TTC549 (cell line): ENCODE results near the gene GPR31.

Source experiments
- FAIRE-seq: peaks from 2 replicates; lab custom pipeline; 2012; peaks lifted over from hg19 to GRCh38; lab: Jason Lieb, UNC

GPR31 gene

DNA sequence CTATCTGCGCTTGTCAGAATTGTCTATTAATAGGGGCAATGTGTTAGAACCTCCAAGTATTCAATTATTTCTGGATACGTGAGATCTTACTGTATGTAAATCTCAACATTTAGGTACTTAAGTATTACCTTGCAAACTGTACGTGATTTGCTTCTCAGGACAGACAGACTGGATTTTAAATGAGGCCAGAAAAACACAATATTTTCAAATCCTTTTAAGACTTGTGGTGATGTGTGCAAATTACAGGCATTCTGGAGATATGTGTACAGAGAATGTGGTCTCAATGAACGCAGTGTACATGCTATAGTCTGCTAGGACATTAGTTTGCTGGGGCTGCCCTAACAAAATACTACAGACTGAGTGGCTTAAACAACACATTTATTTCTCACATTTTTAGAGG, 18.0 kb downstream of the GPR31 start:
- FAIRE-seq: no peak

- no peak for FAIRE-seq
These were observed 19.9 kb downstream of the GPR31 start for GRCh38 chr6:167137881-167138280.

- no peak for FAIRE-seq
These were observed 20.7 kb downstream of the GPR31 start for GRCh38 chr6:167137081-167137480.

DNA sequence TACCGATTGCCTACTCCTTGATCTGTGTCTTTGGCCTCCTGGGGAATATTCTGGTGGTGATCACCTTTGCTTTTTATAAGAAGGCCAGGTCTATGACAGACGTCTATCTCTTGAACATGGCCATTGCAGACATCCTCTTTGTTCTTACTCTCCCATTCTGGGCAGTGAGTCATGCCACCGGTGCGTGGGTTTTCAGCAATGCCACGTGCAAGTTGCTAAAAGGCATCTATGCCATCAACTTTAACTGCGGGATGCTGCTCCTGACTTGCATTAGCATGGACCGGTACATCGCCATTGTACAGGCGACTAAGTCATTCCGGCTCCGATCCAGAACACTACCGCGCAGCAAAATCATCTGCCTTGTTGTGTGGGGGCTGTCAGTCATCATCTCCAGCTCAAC, 21.4 kb downstream of the GPR31 start:
- no peak for FAIRE-seq

- FAIRE-seq: no peak
These were observed 23.1 kb downstream of the GPR31 start for GRCh38 chr6:167134448-167135328.

DNA sequence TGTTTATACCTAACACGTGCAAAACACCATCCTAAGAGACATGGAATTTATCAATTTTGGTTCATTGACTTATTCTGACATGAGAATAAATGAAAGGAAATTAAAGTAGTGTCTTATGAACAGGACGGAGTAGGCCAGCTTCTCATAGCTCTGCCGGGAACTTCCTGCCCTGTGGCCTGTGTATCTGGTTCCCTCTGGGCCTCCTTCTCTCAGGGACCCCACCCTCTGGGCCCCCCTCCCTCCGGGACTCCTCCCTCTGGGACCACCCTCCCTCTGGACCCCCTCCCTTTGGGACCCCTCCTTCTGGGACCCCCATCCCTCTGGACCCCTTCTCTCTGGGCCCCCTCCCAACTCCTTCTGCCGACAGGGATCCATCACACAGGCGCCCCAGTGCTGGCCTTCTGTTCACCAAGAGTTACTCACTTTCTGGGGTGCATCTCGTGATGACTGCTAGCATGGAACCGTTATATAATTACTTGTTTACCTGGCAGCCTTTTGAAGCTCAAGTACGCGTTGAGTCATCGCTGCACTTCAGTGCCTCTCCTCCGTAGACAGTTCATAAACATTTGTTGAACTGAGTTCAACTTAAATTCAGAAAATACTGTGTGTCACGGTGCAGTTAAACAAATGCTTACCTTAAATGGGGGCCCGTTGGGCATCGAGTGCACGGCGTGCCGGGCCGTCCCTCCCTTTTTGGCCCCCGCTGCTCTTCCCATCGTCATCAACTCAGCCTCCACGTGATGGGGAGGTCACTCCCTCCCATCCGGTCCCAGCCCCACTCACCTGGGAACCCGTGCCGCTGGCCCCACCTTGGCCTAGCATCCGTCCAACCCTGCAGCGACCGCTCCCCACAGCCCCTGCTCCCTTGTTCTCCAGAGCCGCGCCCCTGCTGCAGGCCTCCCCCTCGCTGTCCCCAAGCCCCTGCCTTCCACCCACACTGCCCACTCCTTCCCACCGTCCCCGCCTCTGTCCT, 26.8 kb downstream of the GPR31 start:
- FAIRE-seq: no peak

DNA sequence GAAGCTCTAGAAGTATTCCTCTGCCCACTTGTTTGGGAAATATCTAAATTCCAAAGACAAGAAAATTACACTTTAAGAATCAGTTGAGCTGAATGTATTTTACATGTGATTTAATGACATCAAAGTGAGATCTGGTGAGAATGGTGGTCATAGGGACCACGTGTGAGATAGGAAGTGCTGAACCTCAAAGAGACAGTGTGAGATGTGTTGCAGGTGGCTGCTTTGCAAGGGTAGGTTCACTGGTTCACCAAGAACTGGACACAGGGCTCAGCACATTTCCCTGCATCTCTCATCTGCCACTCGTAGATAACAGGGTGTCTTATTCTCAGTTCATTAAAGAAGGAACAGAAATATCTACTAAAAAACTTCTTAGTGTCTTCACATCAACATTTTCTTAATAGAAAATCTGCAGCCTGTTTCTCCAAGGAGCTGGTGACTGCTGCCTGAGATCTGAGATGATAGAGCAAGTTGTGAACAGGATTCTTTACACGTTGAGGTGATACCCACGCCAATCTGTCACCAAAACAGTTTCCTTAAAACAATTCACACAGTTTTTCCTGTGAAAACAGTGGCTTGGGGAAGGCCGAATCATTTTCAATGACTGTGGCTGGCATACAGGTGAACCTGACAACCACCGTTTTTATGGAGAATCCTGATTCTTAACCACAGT, 27.6 kb downstream of the GPR31 start:
- FAIRE-seq: no peak

DNA sequence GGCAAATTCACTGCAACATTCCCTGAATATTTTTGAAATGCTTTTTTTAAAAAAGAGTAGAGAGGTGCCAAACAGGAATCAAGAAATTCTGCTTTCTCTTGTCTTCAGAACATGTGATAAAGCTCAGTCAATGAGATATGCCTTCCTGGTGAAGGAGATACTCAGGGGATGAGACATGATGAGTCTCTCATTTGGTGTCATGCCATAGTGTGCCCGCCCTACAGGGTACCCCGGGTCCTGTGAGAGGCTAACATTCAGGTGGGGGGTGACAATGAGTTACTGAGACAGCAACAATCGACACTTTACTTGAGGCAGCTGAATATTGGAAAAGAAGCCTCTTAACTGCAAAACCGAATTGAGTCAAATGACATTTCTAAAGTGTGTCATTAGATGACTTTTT, 28.2 kb downstream of the GPR31 start:
- FAIRE-seq: no peak

DNA sequence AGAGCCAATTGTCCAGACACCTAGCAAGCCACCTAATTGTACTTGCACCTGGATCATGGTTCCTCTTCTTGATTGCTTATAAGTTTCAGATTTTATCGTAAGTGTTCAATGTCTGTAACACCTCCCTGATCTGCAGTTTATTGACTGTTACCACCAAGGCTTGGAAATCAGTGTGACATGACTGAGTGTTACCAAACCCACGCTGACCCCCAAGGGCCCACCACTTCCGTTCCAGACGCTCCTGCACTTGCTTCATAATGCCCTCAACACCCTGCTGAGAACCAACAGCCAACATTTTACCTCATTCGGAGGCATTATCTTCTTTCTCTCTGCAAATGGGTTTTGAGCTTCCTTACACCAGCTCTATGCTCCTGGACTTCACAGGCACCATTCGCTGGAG, 28.6 kb downstream of the GPR31 start:
- FAIRE-seq: no peak

- no peak for FAIRE-seq
These were observed 29.8 kb downstream of the GPR31 start for GRCh38 chr6:167127785-167128531.

DNA sequence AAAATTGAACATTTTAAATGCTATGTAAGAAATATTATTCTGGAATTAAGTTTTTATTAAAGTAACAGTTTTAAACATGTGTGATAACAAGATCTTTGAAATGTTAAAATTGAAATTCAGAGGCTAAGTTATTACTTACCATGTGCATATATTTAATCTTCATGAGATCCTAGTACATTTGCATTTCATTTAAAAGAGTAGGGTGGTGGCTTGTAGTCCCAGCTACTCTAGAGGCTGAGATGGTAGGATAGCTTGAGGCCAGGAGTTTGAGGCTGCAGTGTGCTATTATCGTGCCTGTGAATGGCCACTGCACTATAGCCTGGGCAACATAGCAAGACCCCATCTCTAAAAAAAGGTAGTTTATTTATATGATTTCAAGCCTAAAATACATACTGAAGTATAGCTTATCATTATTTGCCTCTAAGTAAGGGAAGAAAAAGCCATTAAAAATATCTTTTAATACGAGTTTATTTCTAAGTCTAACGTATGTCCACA, 31.9 kb downstream of the GPR31 start:
- no peak for FAIRE-seq

- no peak for FAIRE-seq
These were observed 32.4 kb downstream of the GPR31 start for GRCh38 chr6:167125410-167125809.

DNA sequence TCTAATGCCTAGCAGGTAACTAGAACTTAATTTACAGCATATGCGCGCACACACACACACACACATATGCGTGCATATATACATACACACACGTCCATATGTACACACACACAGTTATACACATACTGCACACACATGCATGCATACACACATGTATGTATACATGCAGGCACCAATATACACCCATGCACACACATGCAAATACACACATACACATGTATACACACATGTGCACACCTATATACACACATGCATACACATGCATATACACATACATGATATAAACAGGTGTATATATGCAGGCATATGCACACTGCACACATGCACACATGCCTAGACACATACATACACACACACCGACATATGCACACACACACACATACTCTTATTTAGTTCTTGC, 33.0 kb downstream of the GPR31 start:
- no peak for FAIRE-seq

DNA sequence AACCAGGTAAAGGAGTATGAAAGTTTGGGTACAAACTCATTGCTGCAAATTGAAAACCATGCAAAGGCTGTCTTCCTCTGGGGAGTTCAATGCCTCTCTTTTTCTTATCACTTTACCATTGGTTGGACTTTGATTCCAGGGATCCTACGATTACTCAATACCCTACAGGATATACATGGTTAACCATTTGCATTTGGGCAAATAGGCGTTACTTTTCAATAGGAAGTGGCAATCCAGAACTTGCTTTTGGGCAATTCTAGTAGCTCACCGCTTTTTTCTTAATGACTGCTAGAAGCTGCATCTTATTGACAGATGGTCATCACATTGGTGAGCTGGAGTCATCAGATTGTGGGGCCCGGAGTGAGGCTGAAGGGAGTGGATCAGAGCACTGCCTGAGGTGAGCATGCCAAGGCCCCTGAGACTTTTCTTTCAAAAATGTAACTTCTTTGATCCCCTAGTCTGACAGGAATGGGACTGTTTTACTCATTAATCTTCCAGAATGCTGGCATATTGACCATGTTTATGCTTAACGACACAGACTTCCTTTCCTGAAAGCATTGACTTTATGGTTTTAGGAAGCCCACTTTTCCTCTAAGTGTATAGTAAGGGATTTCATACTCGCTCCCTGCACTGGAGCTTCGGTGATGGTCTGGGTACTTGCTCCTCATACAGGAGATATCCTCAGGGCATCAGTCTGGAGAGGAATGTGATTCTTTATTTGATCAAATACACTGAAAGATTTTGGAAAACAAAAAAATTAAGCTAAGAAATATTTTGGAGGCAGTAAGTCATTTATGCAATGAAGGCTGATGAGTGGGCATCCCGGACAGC, 34.7 kb downstream of the GPR31 start, which contains the start of gene CCR6:
Gene CCR6, plus strand, starts transcription at position 270 of the 831 bp plus-strand sequence. CDS start 13,039 bp downstream, outside the sequence.
- no peak for FAIRE-seq

- no peak for FAIRE-seq
These were observed 35.5 kb downstream of the GPR31 start for GRCh38 chr6:167122041-167122826.

- no peak for FAIRE-seq
These were observed 36.4 kb downstream of the GPR31 start for GRCh38 chr6:167121335-167121841.

- no peak for FAIRE-seq
These were observed 37.2 kb downstream of the GPR31 start for GRCh38 chr6:167120583-167120903.

DNA sequence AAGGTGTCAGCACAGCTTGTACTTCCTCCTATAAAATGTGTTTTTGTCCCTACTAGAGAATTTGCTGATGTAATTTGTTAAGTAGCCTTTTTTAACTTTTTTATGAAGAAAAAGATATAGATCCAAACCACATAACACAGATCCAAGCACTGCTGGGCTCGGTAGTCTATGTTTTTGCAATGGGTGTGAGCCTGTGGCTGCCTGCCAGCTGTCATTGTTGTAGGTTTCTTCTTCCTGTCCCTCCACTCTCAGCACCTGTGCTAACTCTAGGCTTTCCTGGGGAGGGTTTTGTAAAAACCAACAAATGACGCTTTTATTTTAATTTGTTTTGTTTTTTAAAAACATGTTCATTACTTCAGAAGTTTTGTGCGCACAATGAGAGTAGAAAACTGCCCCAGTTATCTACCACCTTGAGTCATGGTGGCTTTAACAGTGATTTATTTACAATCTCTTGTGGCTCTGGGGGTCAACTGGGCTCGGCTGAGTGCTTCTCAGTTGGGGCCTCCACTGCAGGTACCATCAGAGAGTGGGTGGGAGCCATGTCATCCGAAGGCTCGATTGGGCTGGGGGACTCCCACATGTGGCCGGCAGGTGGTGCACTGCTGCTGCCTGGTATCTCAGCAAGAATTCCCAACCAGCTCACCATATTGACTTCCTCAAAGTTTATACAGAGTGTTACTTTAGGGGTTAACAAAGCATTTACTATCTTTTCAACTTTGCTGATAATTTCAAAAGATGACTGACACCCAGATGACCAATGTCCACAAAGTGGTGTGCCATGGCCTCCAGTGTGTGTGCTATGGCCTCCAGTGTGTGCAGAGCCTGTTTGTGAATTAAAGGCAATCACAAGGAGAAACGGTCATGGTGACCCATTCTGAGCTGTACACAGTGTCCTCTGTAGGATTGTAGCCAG, 37.9 kb downstream of the GPR31 start:
- no peak for FAIRE-seq

DNA sequence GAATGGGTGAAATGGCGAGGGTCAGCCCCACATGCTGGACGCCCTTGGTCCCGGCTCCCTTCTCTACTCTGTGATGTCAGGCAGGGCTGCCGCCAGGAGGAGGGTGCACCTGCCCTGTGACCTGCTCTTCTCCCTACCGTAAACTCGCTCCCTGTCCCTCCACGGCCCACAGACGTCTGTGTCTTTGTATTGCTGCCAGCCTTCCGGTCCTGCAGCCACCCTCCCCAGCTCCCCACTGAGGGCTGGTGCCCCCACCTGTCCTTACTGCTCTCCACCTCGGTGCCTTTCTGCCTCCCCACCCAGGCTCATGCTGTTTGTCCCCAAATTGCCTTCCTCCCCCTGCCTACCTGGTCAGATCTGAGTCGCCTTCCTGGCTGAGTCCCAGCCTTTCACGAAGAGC, 38.9 kb downstream of the GPR31 start:
- FAIRE-seq: no peak
